ENCODE data around the gene NPTX1. TPM values are rescaled to one million over a fixed set of nuclear protein-coding genes. Genes with fewer than 3 reads are reported as not detected.

NPTX1 gene
- total and polyA plus RNA-seq, 3 donors from 2014 or later = 1.7 to 3.8 (median 3.7) TPM

GRCh38 chr17:80473701-80474100, 2.7 kb downstream of the NPTX1 start:
- intact Hi-C loops (cut with DNase I; ENCODE audit: low total_unique reads) = loop anchor here (10.0 kb wide), 1 partner anchor 101 kb away; no protein-coding TSS in a partner anchor
- Histone ChIP-seq H3K27ac (no peak overlapping the region), H3K27me3 (no peaks in the 10 kb centered on the region), H3K4me3 (no peak overlapping the region), H3K36me3 (ENCODE audit: low read depth, missing control alignments) (no peaks in the 10 kb centered on the region), H3K4me1 (peaks cover 30% of the 10 kb centered on the region), H3K9me3 (no peaks in the 10 kb centered on the region)
- WGBS, 2 donors = 67 to 69% methylated on average over 3 to 7 of the region's 7 CpGs
- TF ChIP-seq POLR2A (IDR thresholded peaks at IDR 0.05) = no peak
- no peak for TF ChIP-seq CTCF (IDR thresholded peaks at IDR 0.05)
- DNase-seq = no peak

- Histone ChIP-seq H3K4me1 (peaks cover 24% of the 10 kb centered on the region), H3K9me3 (no peaks in the 10 kb centered on the region), H3K27ac (no peak overlapping the region), H3K36me3 (ENCODE audit: low read depth, missing control alignments) (no peaks in the 10 kb centered on the region), H3K4me3 (no peak overlapping the region), H3K27me3 (no peaks in the 10 kb centered on the region)
- TF ChIP-seq CTCF (IDR thresholded peaks at IDR 0.05) = no peak
- no peak for TF ChIP-seq POLR2A (IDR thresholded peaks at IDR 0.05)
- 89 to 90% methylated on average over 7 to 12 of the region's 12 CpGs for WGBS, 2 donors
- intact Hi-C loops (cut with DNase I; ENCODE audit: low total_unique reads) = loop anchor here (10.0 kb wide), 1 partner anchor 102 kb away; no protein-coding TSS in a partner anchor
- DNase-seq = no peak
Measured at GRCh38 chr17:80472996-80473395, 3.4 kb downstream of the NPTX1 start.

- no peak for DNase-seq
- TF ChIP-seq POLR2A (IDR thresholded peaks at IDR 0.05) (no peak), CTCF (IDR thresholded peaks at IDR 0.05) (no peak)
- intact Hi-C loops (cut with DNase I; ENCODE audit: low total_unique reads) = loop anchor here (10.0 kb wide), 1 partner anchor 103 kb away; no protein-coding TSS in a partner anchor
- WGBS, 2 donors = 82 to 97% methylated on average over 8 of the region's 8 CpGs
- H3K36me3 ChIP-seq (ENCODE audit: low read depth, missing control alignments) = no peaks in the 10 kb centered on the region
- no peak overlapping the region for H3K4me3 ChIP-seq
- H3K27me3 ChIP-seq = no peaks in the 10 kb centered on the region
- peaks cover 16% of the 10 kb centered on the region for H3K4me1 ChIP-seq
- no peaks in the 10 kb centered on the region for H3K9me3 ChIP-seq
- H3K27ac ChIP-seq = no peak overlapping the region
Measured at GRCh38 chr17:80471922-80472321, 4.5 kb downstream of the NPTX1 start.

- TF ChIP-seq CTCF (IDR thresholded peaks at IDR 0.05) (no peak), POLR2A (IDR thresholded peaks at IDR 0.05) (no peak)
- peaks cover 9% of the 10 kb centered on the region for H3K4me1 ChIP-seq
- 94 to 97% methylated on average over 17 to 20 of the region's 21 CpGs for WGBS, 2 donors
- no peaks in the 10 kb centered on the region for H3K9me3 ChIP-seq
- H3K36me3 ChIP-seq (ENCODE audit: low read depth, missing control alignments) = no peaks in the 10 kb centered on the region
- no peak overlapping the region for H3K4me3 ChIP-seq
- H3K27me3 ChIP-seq = no peaks in the 10 kb centered on the region
- no peak overlapping the region for H3K27ac ChIP-seq
- intact Hi-C loops (cut with DNase I; ENCODE audit: low total_unique reads) = loop anchor here (10.0 kb wide), 1 partner anchor 104 kb away; no protein-coding TSS in a partner anchor
- no peak for DNase-seq
Measured at GRCh38 chr17:80470603-80471002, 5.8 kb downstream of the NPTX1 start.

- TF ChIP-seq CTCF (IDR thresholded peaks at IDR 0.05) = no peak
- Histone ChIP-seq H3K9me3 (no peaks in the 10 kb centered on the region), H3K36me3 (ENCODE audit: low read depth, missing control alignments) (no peaks in the 10 kb centered on the region), H3K27me3 (no peaks in the 10 kb centered on the region), H3K27ac (no peak overlapping the region), H3K4me1 (peaks cover under 1% of the 10 kb centered on the region), H3K4me3 (no peak overlapping the region)
- intact Hi-C loops (cut with DNase I; ENCODE audit: low total_unique reads) = loop anchor here (10.0 kb wide), 1 partner anchor 105 kb away; no protein-coding TSS in a partner anchor
- 80 to 86% methylated on average over 7 to 11 of the region's 11 CpGs for WGBS, 2 donors
- no peak for DNase-seq
Measured at GRCh38 chr17:80469667-80470066, 6.7 kb downstream of the NPTX1 start.
